ENCODE results near the gene SLC25A30.

- TF ChIP-seq CTCF (IDR thresholded peaks at IDR 0.05 in 8 of 11, conservative IDR thresholded peaks at IDR 0.05 in 3 of 11): no peak
- TF ChIP-seq POLR2AphosphoS5 (IDR thresholded peaks at IDR 0.05): no peak
Observed at GRCh38 chr13:45373162-45373547, 45.0 kb downstream of the SLC25A30 start.
